ENCODE measurements around the gene LORICRIN.
"Not testable (repeated sequence)": the region's sequence is repeated elsewhere in the genome, so short reads cannot be mapped to it uniquely, and the experiment has no call there.

Gene LORICRIN, protein sequence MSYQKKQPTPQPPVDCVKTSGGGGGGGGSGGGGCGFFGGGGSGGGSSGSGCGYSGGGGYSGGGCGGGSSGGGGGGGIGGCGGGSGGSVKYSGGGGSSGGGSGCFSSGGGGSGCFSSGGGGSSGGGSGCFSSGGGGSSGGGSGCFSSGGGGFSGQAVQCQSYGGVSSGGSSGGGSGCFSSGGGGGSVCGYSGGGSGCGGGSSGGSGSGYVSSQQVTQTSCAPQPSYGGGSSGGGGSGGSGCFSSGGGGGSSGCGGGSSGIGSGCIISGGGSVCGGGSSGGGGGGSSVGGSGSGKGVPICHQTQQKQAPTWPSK

DNA sequence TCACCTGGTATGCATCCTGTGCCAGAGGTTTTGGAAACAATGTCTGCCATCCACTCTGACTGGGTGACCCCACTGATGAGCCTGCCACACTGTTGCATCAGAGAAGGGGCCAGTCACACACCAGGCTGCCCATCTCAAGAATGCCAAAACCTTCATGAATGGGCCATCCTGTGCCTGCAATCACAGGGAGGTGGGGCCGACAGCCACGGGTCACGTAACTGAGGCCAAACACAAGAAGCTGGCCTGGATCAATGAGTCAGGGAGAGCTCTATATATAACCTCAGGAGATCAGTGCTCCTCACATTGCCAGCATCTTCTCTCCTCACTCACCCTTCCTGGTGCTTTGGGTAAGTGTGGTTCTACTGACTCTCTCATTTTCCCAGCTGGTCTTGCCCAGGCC is at the start of gene LORICRIN:
Gene LORICRIN (plus strand): TSS at position 301 of the 400 bp plus-strand sequence. CDS start 1,263 bp downstream, outside the sequence.
- no peak for DNase-seq (ENCODE audit: low read depth)

DNA sequence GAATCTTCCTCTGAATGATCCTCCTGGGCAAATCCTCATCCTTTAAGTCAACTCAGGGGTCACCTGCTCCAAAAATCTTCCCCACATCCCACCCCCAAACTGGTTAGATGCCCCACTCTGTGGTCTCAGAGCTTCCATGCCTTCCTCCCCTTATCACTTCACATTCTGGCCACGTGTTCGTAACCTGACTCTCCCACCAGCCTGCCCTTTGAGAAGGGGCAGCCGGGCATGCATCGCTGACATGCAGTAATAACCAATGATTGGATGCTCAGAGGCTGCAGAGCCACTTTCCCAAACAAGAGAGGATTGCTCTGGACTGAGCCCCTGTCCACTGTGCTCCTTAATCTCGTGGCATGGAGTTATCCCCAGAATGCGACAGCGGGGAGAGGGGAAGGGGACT is 49.3 kb upstream of the LORICRIN start:
- no peak for DNase-seq (ENCODE audit: low read depth)

DNA sequence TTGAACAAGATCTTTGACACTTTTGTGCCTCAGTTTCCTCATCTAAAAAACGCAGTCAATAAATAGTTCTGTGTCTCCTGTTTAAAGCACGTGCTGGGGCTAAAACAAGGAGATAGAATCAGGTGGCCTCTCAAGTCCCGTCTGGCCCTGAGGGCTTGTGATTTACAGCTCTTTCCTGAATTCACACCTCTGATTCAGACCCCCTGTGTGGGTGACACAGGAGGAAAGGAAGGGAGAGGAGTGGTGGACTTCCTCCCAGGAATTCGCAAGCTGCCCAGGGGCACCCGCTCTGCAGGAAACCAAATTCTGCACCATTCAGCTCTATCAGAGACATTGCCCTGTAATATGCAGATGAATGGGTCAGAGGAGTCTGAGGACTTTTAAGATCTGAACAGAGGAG is 47.3 kb upstream of the LORICRIN start:
- no peak for DNase-seq (ENCODE audit: low read depth)

DNA sequence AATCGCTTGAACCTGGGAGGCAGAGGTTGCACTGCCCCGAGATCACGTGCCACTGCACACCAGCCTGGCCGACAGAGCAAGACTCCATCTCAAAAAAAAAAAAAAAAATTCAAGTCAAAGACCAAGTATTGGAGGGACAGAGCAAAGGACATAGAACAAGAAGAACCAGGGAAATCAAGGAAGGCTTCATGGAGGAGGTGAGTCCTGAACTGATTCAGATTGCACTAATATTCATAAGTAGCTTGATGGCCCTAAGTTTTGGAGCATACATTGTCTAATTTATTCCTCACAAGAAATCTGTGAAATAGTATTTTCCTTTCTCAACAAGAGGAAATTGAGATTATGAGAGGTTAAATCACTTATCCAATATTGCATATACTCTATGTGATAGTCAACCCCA is 46.0 kb upstream of the LORICRIN start:
- DNase-seq (ENCODE audit: low read depth), result no peak

DNA sequence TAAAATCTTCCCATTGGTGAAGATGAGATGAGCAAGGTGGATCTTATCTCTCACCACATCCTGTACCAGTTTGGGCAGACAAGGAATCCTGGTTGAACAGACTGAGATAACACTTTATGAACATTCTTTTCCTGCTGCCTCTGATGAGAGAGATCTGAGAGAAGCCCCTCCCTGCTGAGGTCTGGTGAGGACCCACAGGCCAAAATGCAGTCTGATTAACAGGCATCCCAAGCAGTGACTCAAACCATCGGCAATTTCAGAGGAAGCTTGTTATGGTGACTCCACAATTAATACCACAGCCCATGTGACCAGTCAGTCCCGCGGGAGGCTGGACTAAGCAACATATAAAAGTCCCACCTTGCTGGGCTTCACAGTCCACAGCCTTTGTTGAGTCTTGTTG is 42.3 kb upstream of the LORICRIN start, which contains the start of gene PRR9:
Gene PRR9 (plus strand): TSS at position 373 of the 400 bp plus-strand sequence. CDS start 561 bp downstream, outside the sequence.
- DNase-seq (ENCODE audit: low read depth), result no peak

DNA sequence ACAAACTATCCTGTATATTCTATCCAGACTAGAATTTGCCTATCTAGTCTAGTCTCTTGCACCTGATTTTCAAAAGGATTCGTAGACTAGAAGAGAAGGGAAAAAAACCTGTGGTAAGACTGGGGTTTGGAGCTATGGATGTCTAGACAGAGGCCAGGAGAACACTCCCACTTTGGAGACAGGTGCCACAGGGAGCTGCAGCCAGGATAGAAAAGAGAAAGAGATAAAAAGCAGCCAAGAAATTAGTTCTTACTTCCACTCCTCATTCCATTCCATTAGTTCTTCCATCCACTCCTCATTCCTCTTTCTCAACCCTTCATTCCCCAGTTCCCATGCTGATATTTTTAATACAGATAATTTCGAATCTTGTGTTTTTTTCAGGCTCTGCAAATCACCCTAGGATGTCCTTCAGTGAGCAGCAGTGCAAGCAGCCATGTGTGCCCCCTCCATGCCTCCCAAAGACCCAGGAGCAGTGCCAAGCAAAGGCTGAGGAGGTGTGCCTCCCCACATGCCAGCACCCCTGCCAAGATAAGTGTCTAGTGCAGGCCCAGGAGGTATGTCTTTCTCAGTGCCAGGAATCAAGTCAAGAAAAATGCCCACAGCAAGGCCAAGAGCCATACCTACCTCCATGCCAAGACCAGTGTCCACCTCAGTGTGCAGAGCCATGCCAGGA is 41.6 kb upstream of the LORICRIN start:
- no peak for DNase-seq (ENCODE audit: low read depth)

DNA sequence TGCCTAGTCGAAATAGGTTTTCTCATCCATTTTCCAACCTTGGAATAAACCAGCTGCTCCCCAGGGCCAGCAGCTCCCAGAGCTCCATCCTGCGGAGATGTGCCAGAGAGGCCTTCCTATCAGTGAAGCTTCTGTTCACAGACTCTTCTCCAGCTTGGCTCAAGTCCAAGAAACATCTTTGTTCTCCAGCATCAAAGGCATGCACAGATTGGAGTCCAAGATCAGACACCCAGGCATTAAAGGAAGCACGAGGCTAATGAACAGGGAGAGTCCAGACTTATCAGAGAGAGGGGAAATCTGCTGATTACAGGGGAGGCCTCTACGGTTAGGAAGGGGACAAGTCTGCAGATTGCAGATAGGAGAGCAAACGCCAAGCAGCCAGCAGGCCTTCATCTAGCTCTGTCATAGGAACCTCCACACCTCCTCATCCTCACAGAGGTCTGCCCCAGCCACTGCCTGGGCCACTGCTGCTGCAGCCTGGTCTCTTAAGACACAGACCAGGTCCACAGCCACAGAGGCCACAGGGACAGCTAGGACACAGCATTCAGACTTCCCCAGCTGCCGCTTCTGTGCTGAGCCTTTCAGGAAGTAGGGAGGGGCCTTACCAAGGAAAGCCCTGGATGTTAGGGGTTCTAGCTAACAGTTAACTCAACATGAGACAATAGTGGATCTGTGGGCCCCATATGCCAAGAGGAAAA is 38.7 kb upstream of the LORICRIN start:
- DNase-seq (ENCODE audit: low read depth), result no peak

DNA sequence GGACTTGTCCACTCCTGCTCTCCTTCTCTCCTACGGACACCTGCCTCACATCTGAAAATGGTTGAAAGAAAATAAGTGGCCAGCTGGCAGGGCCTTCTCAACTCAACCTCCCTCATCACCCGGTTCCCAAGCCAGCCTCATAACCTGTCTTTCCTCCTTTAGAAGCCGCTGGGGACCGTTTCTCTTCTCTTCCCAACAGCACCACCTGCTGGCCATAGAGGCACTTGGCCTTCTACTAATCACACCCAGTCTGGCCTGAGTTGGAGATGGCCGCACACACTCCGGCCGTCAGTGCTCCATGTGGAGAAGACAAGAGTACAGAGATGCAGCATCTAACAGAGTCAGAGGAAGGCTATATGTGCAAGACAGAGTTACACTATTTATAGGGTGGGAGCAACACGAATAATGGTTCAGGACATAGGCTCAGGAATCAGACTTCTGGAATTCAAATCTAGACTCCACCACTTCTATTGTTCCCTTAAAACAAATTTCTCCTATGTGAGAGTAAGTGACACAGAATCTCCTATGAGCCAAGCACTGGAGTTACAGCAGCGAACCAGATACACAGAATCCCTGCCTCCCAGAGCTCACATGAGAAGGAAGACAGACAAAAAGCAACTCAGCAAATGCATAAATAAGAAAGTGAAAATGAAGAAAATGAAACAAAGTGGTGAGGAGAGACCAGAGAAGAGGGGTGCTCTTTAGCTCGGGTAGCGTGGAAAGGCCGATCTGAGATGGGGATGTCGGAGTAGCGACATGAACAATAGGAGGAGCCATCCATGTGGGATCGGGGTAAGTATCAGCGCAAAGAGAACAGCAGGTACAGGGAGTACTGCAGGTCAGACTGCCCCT is 36.2 kb upstream of the LORICRIN start:
- DNase-seq (ENCODE audit: low read depth), result not testable (repeated sequence)

DNA sequence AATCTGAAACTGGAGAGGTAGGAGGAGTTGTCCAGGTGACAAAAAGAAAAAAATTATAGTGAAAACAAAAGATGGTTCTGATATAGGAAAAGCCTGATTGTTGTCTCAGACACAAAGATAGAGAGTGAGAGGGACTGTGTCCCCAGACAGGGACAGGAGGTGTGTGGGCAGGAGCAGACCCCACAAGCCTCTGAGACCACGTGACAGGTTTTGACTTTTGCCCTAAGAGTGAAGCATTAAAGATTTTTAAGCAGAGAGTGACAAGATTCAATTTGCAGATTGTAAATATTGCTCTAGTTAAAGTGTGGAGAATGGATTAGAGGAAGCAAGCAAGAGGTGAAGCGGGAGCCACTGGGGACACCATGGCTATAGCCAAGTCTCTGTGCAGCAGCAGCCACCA is 31.7 kb upstream of the LORICRIN start:
- no peak for DNase-seq (ENCODE audit: low read depth)

DNA sequence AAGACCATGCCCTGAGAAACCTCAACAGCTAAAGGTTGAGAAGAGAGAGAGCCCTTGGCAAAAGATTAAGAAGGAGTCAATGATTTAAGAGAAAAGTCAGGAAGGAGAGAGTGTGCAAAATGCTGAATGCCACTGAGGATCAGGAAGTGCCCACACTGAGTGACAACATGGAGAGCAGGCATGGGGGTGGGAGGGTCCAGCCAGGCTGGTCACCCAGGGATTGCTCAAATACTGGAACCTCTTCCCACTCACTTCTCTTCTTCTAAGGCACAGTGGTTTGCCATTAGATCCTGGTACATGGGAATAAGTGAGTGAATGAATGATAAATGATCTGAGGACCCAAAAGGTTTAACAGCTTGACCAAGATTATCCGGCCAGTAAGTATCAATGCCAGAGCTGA is 31.0 kb upstream of the LORICRIN start:
- DNase-seq (ENCODE audit: low read depth), result no peak

DNA sequence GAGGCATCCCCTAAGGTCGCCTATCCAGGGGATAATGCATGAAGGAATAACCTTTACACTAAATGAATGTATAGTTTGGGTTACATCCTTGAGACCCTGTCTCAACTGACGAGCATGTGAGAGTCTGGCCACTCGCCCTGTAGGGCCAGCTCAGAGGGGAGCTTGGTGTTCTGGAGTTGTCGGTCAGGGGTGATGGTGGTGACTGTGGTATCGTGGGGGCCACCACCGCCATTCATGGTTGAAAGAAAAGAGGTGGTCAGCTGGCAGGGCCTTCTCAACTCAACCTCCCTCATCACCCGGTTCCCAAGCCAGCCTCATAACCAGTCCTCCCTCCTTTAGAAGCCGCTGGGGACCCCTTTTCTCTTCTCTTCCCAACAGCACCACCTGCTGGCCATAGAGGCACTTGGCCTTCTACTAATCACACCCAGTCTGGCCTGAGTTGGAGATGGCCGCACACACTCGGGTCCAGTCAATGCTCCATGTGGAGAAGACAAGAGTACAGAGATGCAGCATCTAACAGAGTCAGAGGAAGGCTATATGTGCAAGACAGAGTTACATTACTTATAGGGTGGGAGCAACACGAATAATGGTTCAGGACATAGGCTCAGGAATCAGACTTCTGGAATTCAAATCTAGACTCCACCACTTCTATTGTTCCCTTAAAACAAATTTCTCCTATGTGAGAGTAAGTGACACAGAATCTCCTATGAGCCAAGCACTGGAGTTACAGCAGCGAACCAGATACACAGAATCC is 30.2 kb upstream of the LORICRIN start:
- DNase-seq (ENCODE audit: low read depth), result not testable (repeated sequence)

DNA sequence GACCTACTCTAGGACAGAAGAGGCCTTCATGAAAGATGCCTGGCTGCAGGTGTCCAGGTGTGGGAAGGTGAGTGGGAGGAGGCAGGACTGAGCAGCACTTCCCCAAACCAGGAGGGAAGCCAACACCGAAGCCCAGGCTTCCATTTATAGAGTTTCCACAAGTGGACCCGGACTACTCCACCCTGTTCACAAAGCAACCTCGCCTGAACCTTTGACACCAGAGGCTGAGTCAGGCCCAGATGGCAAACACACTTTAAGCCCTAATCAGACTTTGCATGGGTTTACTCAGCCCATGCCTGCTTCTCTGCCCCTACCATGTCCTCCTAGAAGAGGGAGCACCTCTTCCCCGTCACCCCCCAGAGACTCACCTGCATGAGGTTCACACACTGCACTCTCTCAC is 28.1 kb upstream of the LORICRIN start:
- no peak for DNase-seq (ENCODE audit: low read depth)

DNA sequence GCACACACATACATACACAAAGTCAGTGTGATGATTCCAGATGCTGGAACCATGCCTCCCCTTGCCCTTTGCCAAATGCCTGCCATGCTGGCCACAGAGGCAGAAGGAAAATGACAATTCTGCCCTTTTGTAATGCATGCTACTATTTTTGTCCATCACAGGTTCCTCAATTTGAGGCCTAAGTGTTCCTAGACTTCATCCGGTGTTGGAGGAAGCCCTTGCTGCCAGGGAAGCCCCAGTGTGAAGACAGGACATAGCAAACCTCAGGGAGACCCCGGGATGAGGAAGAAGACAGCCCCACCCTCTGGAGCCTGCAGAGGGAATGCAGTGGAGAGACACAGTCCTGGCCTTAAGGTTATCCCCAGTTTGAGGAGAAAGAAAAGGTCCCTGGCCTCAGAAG is 27.7 kb upstream of the LORICRIN start:
- DNase-seq (ENCODE audit: low read depth), result no peak

DNA sequence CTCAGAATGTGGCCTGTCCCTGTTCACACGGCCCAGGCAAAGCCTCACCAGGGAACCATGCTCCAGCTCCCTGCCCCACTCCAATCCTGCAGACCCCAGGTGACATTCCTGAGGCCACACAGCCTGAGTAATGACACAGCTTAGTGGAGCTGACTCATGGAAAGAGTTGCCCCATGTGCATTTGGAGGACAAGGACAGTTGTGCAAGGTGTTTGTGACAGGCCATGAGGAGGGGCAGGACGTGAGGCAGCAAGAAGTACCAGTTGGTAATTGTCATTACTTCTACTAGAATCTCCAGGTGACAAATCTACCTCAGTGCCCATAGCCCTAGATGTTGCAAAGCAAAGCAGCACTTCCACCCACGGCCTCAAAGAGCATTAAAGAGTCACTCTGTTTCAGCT is 26.9 kb upstream of the LORICRIN start:
- DNase-seq (ENCODE audit: low read depth), result no peak

DNA sequence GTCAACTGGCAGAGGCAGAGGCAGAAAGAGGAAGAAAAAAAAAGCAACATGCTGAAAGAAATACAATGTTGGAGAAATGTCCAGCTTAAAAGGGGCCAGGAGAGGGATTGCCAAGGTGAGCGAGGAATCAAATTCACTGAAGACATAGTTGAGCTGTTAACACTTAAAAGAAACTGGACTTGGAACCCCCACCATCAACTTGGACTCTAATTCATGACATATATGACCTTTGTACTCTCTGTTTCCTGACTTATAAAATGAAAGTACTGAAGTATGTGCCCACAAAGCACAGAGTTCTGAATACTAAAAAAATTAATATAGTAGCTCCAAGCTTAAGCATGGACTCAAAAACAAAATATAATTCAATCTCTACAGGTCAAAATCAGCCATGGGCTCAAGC is 26.0 kb upstream of the LORICRIN start:
- no peak for DNase-seq (ENCODE audit: low read depth)

DNA sequence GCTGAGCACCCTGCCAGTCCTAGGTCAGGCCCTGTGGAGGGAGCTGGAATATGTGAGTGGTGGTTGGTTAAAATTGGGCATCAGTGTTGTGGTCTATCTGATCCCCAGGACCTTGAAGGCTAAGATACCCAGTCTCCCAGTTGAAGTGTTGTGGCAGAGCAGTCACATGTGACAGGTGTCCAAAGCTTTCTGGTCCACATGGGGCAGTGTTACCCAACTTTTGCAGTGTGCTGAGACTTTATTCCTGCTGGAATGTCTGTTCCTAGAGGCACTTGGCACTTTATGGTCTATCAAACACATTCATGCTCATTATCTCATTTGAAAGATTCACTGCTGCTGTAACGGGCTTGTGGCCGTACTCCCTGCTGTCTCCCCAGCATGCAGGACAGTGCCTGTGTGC is 21.0 kb upstream of the LORICRIN start:
- no peak for DNase-seq (ENCODE audit: low read depth)

DNA sequence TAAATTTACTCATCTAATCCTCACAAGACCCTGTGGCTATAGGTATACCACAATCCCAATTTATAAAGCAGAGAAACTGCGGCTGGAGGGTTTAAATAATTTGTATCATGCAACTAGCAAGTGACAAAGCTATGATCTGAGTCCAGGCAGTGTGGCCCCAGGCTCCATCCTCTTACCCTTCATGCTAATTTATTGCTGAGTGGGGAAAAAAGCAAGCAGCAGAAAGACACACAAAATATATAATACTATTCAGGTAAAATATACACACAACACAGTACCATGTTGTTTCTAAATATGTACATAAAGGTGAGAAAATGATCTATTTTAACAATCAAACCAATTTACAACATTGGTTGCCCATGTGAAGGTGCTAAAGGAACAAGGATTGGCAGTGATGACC is 17.3 kb upstream of the LORICRIN start:
- no peak for DNase-seq (ENCODE audit: low read depth)

DNA sequence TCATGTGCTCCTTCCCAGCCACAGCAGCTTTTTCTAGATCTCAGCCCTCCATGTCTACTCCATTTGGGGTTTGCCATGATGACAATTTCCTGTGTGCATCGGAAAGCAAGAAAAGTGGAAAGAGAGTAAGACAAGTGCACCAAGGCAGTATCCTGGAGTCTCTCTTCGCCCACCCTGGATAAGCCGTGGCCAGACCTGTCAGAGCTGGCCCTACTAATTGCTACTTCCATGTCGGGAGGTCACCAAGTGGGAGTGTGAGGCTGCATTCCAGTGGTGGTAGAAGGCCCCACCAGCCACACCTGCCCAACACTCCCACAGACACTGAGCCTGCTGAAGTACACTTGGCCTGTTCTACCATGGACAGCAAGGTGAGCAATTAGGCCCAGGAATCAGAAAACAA is 14.0 kb upstream of the LORICRIN start:
- DNase-seq (ENCODE audit: low read depth), result no peak

DNA sequence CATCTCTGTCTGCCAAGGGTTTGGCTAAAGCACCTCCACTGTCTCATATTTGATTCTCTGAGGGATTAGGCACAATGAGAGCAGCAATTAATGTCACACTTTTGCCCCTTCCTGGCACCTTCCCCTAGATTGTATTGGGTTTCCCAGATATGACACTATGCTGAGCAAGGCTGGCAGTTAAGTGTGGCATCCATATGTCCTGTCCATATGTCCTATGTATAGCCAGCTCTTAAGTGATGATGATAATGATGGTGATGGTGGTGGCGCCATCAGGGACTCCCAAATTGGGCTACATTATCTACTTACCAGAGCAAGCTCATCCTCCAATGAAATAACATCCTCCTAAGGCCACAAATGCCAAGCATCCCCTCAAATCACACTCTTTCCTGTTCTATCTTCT is 13.5 kb upstream of the LORICRIN start:
- DNase-seq (ENCODE audit: low read depth), result no peak

DNA sequence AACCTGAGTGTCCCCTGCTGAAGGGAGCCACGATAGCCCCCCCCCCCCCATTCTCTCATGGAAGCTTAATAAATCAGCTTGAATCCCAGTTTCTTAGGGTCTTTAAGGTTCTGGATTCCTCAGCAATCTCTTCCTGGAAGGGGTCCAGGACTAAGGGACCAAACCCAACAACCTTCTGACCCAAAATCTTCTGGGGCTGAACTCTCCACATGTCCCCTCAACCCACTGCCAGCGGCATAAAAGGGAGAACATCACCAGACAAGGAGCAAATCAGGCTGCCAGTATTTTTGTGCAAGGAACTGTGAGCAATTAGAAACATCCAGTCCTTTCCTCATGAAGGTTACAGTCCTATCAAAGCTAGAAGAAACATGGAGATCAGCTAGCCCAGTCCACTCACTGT is 12.7 kb upstream of the LORICRIN start:
- DNase-seq (ENCODE audit: low read depth), result no peak

DNA sequence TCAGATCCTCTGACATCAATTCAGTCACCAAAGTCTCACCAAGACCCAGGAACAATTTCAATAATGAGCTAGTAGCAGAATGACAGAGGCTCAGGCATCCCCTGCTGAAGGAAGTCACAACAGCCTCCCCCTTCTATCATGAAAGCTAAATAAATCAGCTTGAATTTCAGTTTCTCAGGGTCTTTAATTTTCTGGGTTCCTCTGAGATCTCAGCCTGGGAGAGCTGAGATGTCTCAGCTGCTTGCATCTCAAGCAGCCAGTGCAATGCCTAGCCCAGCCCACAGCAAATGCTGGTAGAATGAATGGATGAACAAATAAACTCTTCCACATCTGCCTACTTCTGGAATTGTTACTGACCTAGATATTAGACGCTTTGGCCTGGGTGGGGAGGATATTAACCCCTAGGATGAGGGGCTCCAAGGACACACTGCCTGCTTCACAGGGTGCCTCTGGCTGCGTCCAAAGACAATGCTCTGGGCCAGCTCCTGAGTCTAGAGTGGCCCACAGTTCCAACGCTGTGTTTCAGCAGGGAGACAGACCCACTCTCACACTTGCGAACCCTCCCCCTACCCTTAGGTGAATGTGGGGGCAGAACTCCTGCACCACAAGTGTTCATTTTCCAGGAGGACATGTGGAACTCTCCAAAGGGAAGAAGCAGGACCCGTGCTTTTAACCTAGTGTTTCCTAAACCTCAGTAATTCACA is 11.2 kb upstream of the LORICRIN start:
- DNase-seq (ENCODE audit: low read depth), result no peak

All from activated T-helper 1 cell treated with Interleukin-2 at 50 U/mL for 16 hours (primary cell).